ENCODE data around the gene TUBB4B. TPM values are rescaled to one million over a fixed set of nuclear protein-coding genes. Genes with fewer than 3 reads are reported as not detected.
A peak's percentile ranks its signal among the peaks of the same experiment; 100 is the strongest.

TUBB4B gene
- total RNA-seq, 1 donor from 2014 or later: 134 TPM

GRCh38 chr9:137217276-137218211, 23.5 kb upstream of the TUBB4B start:
- H3K9me3 Mint-ChIP-seq (ENCODE audit: unreplicated experiment): no peaks in the 10 kb centered on the region
- DNase-seq (ENCODE audit: low spot score): peak; percentile 42
- H3K4me3 Mint-ChIP-seq (ENCODE audit: unreplicated experiment): no peak overlapping the region
- H3K27ac Mint-ChIP-seq (ENCODE audit: unreplicated experiment): no peak overlapping the region
- no peak for TF ChIP-seq CTCF (IDR thresholded peaks at IDR 0.05; ENCODE audit: unreplicated experiment)
- H3K36me3 Mint-ChIP-seq (ENCODE audit: low read depth, unreplicated experiment): peaks cover 5% of the 10 kb centered on the region
- peaks cover 7% of the 10 kb centered on the region for H3K27me3 Mint-ChIP-seq (ENCODE audit: unreplicated experiment)
- no peaks in the 10 kb centered on the region for H3K4me1 Mint-ChIP-seq (ENCODE audit: unreplicated experiment)

- no peak for DNase-seq (ENCODE audit: low spot score)
- H3K4me3 Mint-ChIP-seq (ENCODE audit: unreplicated experiment): no peak overlapping the region
- H3K27me3 Mint-ChIP-seq (ENCODE audit: unreplicated experiment): peaks cover 7% of the 10 kb centered on the region
- H3K4me1 Mint-ChIP-seq (ENCODE audit: unreplicated experiment): no peaks in the 10 kb centered on the region
- TF ChIP-seq CTCF (IDR thresholded peaks at IDR 0.05; ENCODE audit: unreplicated experiment): no peak
- H3K9me3 Mint-ChIP-seq (ENCODE audit: unreplicated experiment): no peaks in the 10 kb centered on the region
- no peaks in the 10 kb centered on the region for H3K36me3 Mint-ChIP-seq (ENCODE audit: low read depth, unreplicated experiment)
- H3K27ac Mint-ChIP-seq (ENCODE audit: unreplicated experiment): no peak overlapping the region
Observed at GRCh38 chr9:137218212-137218753, 22.8 kb upstream of the TUBB4B start.

- no peak for DNase-seq (ENCODE audit: low spot score)
- no peaks in the 10 kb centered on the region for H3K36me3 Mint-ChIP-seq (ENCODE audit: low read depth, unreplicated experiment)
- TF ChIP-seq CTCF (IDR thresholded peaks at IDR 0.05; ENCODE audit: unreplicated experiment): no peak
- H3K4me1 Mint-ChIP-seq (ENCODE audit: unreplicated experiment): no peaks in the 10 kb centered on the region
- no peak overlapping the region for H3K4me3 Mint-ChIP-seq (ENCODE audit: unreplicated experiment)
- H3K9me3 Mint-ChIP-seq (ENCODE audit: unreplicated experiment): no peaks in the 10 kb centered on the region
- peaks cover 7% of the 10 kb centered on the region for H3K27me3 Mint-ChIP-seq (ENCODE audit: unreplicated experiment)
- no peak overlapping the region for H3K27ac Mint-ChIP-seq (ENCODE audit: unreplicated experiment)
Observed at GRCh38 chr9:137218754-137219271, 22.3 kb upstream of the TUBB4B start.

GRCh38 chr9:137219757-137220316, 21.2 kb upstream of the TUBB4B start:
- no peak for DNase-seq (ENCODE audit: low spot score)
- Mint-ChIP-seq H3K36me3 (ENCODE audit: low read depth, unreplicated experiment) (no peaks in the 10 kb centered on the region), H3K27me3 (ENCODE audit: unreplicated experiment) (peaks cover 5% of the 10 kb centered on the region), H3K27ac (ENCODE audit: unreplicated experiment) (no peak overlapping the region), H3K9me3 (ENCODE audit: unreplicated experiment) (no peaks in the 10 kb centered on the region), H3K4me1 (ENCODE audit: unreplicated experiment) (no peaks in the 10 kb centered on the region), H3K4me3 (ENCODE audit: unreplicated experiment) (no peak overlapping the region)
- TF ChIP-seq CTCF (IDR thresholded peaks at IDR 0.05; ENCODE audit: unreplicated experiment): no peak

Data from endothelial cell (in vitro differentiated cells).